Measurements from ENCODE around the gene ZMYND19. TPM values are rescaled to one million over a fixed set of nuclear protein-coding genes. Genes with fewer than 3 reads are reported as not detected.

Gene ZMYND19
- total RNA-seq, 2 donors from 2014 or later: 47.8 to 51.0 TPM

- H3K4me1 ChIP-seq (ENCODE audit: control insufficient read depth, insufficient read depth, low read length): peaks cover 8% of the 10 kb centered on the region
- no peak for DNase-seq
- H3K27me3 Mint-ChIP-seq (ENCODE audit: insufficient read depth): no peaks in the 10 kb centered on the region
- H3K27ac ChIP-seq (ENCODE audit: low read depth, low read length): no peak overlapping the region
- H3K4me3 ChIP-seq (ENCODE audit: low read length): peak overlapping the region; percentile 98
- H3K4me3 Mint-ChIP-seq: peak overlapping the region; percentile 85
- peaks cover 25% of the 10 kb centered on the region for H3K36me3 Mint-ChIP-seq (ENCODE audit: low read depth)
- H3K9me3 Mint-ChIP-seq: no peaks in the 10 kb centered on the region
- H3K36me3 ChIP-seq (ENCODE audit: control insufficient read depth, insufficient read depth, low read length): peaks cover 40% of the 10 kb centered on the region
- peak; percentile 68 for TF ChIP-seq CTCF (conservative IDR thresholded peaks at IDR 0.05)
- no peaks in the 10 kb centered on the region for H3K9me3 ChIP-seq (ENCODE audit: control insufficient read depth, low read length)
- 85 to 94% methylated on average over 5 to 6 of the region's 6 CpGs for WGBS, 2 experiments (ENCODE audit: insufficient coverage in 1 of 2, insufficient read length in 1 of 2)
- H3K4me1 Mint-ChIP-seq: peaks cover 25% of the 10 kb centered on the region
- H3K27ac Mint-ChIP-seq: peak overlapping the region; percentile 18
- H3K9ac ChIP-seq (ENCODE audit: extremely low read depth, low read length, poor library complexity, severe bottlenecking): no peak overlapping the region
- H3K27me3 ChIP-seq (ENCODE audit: control insufficient read depth, insufficient read depth, low read length, poor library complexity, severe bottlenecking): no peaks in the 10 kb centered on the region
These were observed 30.9 kb upstream of the ZMYND19 start for GRCh38 chr9:137621131-137621757.

- Mint-ChIP-seq H3K4me3 (peak overlapping the region; percentile 85), H3K9me3 (no peaks in the 10 kb centered on the region), H3K27ac (peak overlapping the region; percentile 18), H3K36me3 (ENCODE audit: low read depth) (peaks cover 28% of the 10 kb centered on the region), H3K27me3 (ENCODE audit: insufficient read depth) (no peaks in the 10 kb centered on the region), H3K4me1 (peaks cover 25% of the 10 kb centered on the region)
- Histone ChIP-seq H3K4me3 (ENCODE audit: low read length) (peak overlapping the region; percentile 98), H3K36me3 (ENCODE audit: control insufficient read depth, insufficient read depth, low read length) (peaks cover 47% of the 10 kb centered on the region), H3K27ac (ENCODE audit: low read depth, low read length) (no peak overlapping the region), H3K9me3 (ENCODE audit: control insufficient read depth, low read length) (no peaks in the 10 kb centered on the region), H3K9ac (ENCODE audit: extremely low read depth, low read length, poor library complexity, severe bottlenecking) (no peak overlapping the region), H3K4me1 (ENCODE audit: control insufficient read depth, insufficient read depth, low read length) (peaks cover 8% of the 10 kb centered on the region), H3K27me3 (ENCODE audit: control insufficient read depth, insufficient read depth, low read length, poor library complexity, severe bottlenecking) (no peaks in the 10 kb centered on the region)
- TF ChIP-seq CTCF (conservative IDR thresholded peaks at IDR 0.05): no peak
- DNase-seq: no peak
- 87 to 96% methylated on average over 7 of the region's 7 CpGs for WGBS, 2 experiments (ENCODE audit: insufficient coverage in 1 of 2, insufficient read length in 1 of 2)
These were observed 30.3 kb upstream of the ZMYND19 start for GRCh38 chr9:137620581-137620980.

GRCh38 chr9:137620048-137620405 is 29.7 kb upstream of the ZMYND19 start:
- no peak for TF ChIP-seq CTCF (conservative IDR thresholded peaks at IDR 0.05)
- peak overlapping the region; percentile 71 for H3K27ac Mint-ChIP-seq
- peaks cover 25% of the 10 kb centered on the region for H3K4me1 Mint-ChIP-seq

More at GRCh38 chr9:137620048-137620405, 29.7 kb upstream of the ZMYND19 start:
- Histone ChIP-seq H3K27ac (ENCODE audit: low read depth, low read length) (no peak overlapping the region), H3K9ac (ENCODE audit: extremely low read depth, low read length, poor library complexity, severe bottlenecking) (peak overlapping the region; percentile 83), H3K27me3 (ENCODE audit: control insufficient read depth, insufficient read depth, low read length, poor library complexity, severe bottlenecking) (no peaks in the 10 kb centered on the region), H3K9me3 (ENCODE audit: control insufficient read depth, low read length) (no peaks in the 10 kb centered on the region), H3K36me3 (ENCODE audit: control insufficient read depth, insufficient read depth, low read length) (peaks cover 47% of the 10 kb centered on the region), H3K4me1 (ENCODE audit: control insufficient read depth, insufficient read depth, low read length) (peaks cover 8% of the 10 kb centered on the region), H3K4me3 (ENCODE audit: low read length) (peak overlapping the region; percentile 98)
- Mint-ChIP-seq H3K4me3 (peak overlapping the region; percentile 85), H3K36me3 (ENCODE audit: low read depth) (peaks cover 24% of the 10 kb centered on the region), H3K9me3 (no peaks in the 10 kb centered on the region), H3K27me3 (ENCODE audit: insufficient read depth) (no peaks in the 10 kb centered on the region)
- 87 to 89% methylated on average over 2 to 3 of the region's 4 CpGs for WGBS, 2 experiments (ENCODE audit: insufficient coverage in 1 of 2, insufficient read length in 1 of 2)
- DNase-seq: no peak

Data from endodermal cell (in vitro differentiated cells).